Activated CD4-positive, alpha-beta T cell treated with anti-CD3 and anti-CD28 coated beads for 48 hours (primary cell): ENCODE results near the gene ZNF394.
A peak's percentile ranks its signal among the peaks of the same experiment; 100 is the strongest.

ENCODE experiments used
- DNase-seq: peaks from one replicate; pipeline ENCODE4 v3.0.0-alpha.2; 2020

Gene ZNF394

DNA sequence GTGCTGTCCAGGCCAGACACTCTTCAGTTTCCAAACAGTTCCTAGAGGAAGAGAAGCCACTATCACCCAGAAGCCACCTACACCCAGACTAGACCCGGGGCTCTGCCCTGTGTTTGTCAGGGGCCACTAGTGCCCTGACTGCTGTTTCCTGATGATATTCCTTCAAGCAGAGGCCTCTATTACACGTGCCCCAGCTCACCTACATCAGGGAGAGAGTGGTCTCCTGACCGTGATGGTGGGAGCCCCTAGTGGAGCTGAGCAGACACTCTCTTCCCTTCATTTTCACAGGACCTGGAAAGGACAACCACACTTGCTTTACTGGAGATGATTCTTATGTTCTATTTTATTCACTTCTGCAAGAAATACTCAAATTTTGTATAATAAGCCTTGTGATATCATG, 9.2 kb downstream of the ZNF394 start:
- DNase-seq: no peak

DNA sequence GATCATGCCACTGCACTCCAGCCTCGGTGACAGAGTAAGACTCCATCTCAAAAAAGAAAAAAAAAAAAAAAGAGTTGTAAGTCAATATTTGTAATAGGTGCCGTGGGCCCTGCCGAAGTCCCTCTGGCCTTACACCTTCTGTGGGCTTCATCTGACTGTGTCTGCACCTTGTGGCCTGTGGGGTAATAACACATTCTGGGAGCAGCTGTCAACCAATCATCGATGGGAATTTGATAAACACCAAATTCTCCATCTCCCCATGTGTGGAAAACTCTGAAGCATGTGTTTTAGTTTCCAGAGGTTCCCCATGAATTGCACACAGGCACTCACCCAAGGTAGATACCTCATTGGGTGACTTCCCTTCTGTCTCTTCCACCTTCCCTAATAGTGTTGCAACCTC, 10.8 kb downstream of the ZNF394 start:
- no peak for DNase-seq

- no peak for DNase-seq
Measured at GRCh38 chr7:99485094-99485493, 15.0 kb downstream of the ZNF394 start.

DNA sequence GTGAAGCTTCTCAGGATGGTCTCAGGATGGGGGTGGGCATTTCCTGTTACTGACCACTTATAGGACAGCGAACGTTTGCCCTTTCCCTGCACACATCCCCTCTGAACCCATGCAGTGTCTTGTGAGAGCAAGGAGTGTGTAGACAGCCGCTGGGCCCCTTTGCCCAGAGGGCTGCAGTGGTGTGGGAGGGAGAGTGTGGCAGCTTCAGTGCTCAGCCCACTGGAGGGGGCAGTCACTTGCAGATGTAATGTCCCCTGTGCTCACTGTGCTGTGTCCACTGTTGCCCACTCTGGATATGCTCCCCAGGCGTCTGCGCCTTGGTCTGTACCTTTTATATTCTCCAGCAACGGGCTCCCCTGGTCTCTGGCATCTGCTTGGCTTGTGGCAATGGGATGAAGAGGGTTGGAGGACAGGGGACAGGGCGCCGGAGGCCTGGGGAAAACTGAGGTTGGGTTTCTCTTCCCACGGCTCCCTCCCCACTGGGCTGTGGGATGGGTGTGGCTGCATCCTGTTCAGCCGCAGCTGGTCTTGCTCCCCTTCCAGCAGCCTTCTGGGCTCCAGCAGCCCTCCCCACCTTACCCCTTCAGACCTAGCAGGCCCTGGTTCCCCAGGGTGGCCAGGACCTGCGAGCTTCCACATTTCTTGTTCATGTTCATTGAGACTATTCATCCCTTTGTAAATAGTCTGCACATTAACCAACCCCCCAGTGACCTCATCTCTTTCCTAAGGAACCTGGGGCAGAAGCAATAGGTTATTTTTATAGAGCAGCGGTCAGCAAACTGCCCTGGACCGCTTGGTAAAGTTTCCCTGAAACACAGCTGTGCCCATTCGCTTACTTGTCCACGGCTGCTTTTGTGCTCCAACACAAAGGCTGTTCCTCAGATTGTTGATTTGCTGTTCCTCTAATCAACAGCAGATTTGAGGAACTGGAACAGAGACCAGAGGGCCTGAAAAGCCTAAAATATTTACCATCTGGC, 21.3 kb downstream of the ZNF394 start:
- no peak for DNase-seq

DNA sequence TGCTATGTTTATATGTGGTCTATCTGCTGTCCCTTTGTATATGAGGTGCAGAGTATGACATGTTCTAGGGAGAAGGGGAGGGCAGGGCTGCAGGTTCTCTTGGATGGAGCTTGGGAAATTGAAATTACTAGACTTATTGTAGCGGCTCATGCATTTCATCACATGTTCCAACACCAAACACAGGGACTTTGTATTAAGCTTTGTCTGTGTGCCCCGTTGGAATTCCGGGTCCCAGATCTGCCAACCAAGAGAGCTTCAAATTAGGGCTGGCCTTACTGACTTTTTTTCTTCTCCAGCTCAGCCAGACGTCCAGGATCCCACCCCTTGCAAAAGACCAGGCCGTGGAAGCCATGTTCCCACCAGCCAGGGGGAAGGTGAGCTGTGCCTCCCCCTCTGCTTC, 24.0 kb downstream of the ZNF394 start:
- DNase-seq: no peak

- DNase-seq: no peak
Measured at GRCh38 chr7:99473315-99473596, 26.8 kb downstream of the ZNF394 start.

GRCh38 chr7:99472561-99473314, 27.3 kb downstream of the ZNF394 start, which contains the start of gene ZNF789:
Gene ZNF789, plus strand, starts transcription at chr7:99472890. Its CDS starts 3,567 bp downstream, at chr7:99476457.
- DNase-seq: peak; percentile 99

DNA sequence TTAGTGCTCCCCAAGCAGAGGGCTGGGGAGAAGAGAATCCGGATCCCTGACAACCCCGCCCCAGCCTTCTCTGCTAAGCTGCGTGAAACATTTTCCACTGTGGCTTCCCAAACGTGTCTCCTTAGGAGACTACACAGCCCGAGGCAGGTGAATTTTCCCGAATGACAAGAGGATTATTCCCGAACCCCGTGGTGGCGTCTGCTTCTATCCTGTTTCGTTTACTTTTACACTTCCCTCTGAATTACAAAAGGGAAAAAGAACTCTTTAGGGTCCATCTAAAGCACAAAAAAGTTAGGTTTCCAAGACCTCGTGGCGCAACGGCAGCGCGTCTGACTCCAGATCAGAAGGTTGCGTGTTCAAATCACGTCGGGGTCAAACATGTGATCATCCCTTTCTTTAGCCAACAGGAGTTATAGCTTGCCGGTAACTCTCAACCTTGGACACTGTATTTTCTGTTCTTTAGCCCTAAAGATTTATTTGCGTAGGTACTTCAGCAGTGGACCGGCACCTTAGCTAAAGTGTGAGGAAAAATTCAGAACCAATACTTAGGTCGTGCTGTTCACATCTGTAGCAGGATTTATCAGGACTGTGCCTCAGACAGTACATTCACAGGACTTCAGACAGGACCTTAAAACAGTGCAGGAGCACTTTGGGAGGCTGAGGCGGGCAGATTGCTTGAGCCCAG, 30.6 kb downstream of the ZNF394 start:
- DNase-seq: no peak

DNA sequence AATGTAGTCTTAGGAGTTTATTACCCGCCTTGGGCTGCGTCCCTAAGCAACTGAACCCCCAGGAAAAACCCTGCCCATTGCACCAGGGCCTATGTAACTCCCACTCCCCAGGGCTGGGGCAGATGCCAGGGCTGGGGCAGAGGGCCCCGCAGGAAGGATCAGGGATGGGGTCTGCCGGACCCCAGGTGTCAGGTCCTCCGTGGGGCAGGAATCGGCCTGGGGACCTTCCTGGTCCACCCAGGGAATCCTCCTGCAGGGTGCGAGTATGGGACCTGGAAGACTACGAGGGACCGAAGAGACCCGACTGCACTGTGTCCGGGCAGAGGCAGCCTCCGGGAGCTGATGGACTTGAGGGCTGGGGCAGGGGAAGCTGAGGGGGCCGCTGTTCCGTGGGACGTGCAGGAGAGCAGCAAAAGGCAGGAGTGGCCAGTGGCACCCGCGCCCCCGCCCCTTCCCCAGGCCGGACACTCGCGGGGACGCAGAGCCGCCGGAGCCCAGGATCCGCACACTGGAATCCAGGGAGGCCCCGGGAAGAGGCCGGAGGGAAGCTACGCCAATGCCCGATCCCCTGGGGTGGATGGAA, 31.7 kb downstream of the ZNF394 start:
- DNase-seq: no peak

DNA sequence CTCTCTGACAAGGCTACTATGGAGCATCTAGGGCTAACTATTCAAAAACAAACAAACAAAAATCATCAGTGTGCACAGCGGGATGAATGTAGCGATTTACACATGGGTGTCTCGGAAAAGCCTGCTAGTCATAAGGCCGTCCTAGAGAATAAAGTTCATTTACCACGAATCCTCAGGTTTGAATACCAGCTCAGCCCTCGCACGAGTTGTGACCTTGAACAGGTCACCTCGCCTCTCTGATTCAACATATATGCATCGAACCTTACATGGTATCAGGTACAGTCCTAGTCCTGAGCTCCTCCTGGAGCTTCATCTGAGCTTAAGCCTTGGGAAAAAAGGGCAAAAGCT, 34.7 kb downstream of the ZNF394 start:
- DNase-seq: no peak

GRCh38 chr7:99461221-99461620, 38.9 kb downstream of the ZNF394 start:
- DNase-seq: no peak

DNA sequence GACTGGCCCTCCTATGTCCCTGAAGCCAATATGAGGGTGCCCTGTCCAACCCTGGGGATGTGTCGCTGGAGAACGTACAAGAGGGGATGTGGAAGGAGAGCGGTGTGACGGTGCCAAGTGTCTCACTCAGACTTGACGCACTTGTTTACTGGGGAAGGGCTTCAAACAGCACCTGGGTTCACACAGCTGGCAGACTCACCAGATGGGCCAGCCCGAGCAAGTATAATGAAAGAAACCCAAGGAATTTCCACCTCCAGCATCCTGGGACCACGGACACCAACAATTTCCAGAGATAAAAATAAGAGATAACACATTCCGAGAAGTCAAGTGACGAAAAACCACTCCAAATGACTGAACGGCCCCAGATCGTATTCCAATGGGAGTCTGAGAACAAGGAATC, 39.4 kb downstream of the ZNF394 start:
- DNase-seq: no peak

- DNase-seq: peak; percentile 65
Measured at GRCh38 chr7:99459087-99459486, 41.0 kb downstream of the ZNF394 start.

DNA sequence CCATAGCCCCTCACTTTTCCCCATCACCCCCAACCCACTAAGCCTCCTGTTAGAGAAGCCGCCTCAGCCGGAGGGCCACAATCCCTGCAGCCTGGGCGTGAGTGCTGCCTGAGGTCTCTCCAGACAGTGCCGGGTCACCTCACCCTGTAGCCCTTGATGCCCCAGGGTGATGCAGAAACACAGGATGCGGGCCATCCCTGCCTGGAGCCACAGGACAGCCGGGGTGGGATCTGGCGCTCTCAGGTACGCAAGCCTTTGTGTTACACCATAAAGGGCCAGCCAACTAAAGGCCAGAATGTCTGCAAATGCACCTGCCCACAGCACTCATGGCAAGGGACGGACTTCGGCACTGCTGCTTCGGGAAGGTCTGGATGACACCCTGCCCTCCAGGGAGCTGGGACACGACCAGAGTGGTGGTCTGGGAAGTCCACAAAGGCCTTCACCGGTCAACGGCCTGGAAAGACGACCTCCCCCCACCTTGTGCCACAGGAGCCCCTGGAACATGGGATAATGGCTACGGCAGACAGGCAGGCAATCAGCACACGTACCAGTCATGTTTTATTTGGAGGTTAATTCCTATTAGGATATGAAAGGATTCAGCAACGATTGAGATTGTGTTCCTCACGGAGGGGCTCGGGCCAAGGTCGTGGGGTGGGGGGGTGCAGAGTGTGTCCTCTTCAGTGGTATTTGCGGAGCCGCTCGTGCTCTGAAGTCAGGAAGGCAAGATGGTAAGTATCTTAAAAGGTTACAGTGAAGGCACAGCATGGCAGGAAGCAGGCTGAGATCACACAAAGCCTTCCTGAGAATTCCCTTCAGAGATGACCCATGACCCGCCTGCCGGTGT, 42.2 kb downstream of the ZNF394 start:
- DNase-seq: no peak

GRCh38 chr7:99457050-99457649, 42.9 kb downstream of the ZNF394 start:
- DNase-seq: no peak

GRCh38 chr7:99456288-99456687, 43.8 kb downstream of the ZNF394 start:
- DNase-seq: no peak

GRCh38 chr7:99455874-99456273, 44.2 kb downstream of the ZNF394 start:
- DNase-seq: no peak

GRCh38 chr7:99453105-99453504, 47.0 kb downstream of the ZNF394 start:
- DNase-seq: no peak

- no peak for DNase-seq
Measured at GRCh38 chr7:99452541-99452940, 47.5 kb downstream of the ZNF394 start.

DNA sequence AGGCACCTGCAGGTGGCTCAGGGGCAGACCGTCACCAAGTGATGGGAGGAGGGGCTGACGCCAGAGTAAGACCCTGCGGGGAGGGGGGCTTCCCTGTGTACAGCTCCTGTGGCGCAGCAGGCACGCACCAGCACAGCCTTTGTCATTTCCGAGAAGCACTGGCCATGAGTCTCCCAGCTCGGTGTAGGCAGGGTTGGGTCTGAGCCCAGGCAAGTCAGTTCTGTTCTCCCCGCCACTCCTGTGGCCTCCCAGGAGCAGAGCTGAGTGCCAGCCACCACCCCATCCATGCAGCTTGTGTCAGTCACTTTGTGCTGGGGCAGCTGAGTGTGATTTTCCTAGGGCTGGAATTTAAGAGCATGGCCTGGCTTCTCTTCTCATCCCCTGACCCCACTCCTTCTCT, 48.1 kb downstream of the ZNF394 start:
- no peak for DNase-seq

DNA sequence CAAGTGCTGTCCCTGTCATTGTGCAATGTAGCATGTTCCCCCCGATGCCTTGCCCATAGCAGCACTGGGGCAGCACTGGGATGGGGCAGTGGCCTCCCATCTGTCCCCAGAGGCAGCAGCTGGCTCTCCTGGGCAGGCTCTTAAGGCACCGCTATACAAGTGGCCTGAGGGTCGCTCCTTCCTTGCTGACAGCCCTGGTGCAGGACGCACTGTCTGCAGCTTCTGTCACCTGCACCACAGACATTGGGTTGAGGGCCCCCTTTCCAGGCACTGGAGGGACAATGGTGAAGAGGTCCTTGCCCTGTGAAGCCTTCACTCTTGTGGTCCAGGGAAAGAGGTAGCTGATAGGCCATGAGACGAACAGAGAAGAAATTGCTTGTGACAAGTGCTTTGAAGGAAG, 50.8 kb downstream of the ZNF394 start:
- no peak for DNase-seq

DNA sequence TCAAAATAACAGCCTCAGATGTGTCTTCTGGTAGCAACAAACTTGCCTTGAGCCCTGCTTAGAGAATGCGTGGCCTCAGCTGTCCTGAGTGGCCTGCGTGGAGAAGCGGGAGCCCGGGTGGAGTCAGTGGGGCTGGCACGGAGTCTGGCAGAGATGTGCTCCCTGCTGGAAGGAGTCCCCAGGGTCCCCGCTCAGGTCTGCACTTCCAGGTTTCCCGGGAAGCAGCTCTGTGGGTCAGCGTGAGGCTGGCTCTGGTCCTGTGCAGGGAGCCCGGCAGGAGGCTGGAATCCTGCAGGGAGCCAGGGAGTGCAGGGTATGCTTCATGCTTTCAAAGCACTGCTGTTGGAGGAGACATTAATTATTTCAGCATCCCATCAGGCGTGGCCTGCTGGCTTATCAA, 51.2 kb downstream of the ZNF394 start:
- no peak for DNase-seq
